NCI-H345 (cell line): ENCODE measurements around the gene LAMA5.

Source experiments
- DNase-seq: peaks from one replicate; lab custom pipeline; 2025; lab: John Stamatoyannopoulos, UW

Gene LAMA5

GRCh38 chr20:62316331-62317166 lies 50.6 kb downstream of the LAMA5 start:
- no peak for DNase-seq

GRCh38 chr20:62315773-62316172 lies 51.3 kb downstream of the LAMA5 start:
- DNase-seq: no peak

GRCh38 chr20:62314711-62315302 lies 52.3 kb downstream of the LAMA5 start:
- DNase-seq: no peak

DNA sequence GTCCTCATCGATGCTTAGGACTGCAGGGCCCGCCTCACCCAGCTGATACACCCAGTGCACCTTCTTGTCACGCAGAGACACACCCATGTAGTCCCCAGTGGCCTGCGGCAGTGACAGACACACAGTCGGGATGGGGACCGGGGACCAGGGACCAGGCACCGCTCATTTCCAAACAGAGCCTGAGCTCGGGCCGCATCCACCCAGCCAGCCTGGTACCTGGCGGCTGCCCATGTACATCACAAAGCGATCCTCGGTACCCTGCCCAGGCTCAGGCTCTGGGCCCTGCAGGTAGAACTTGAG lies 52.8 kb downstream of the LAMA5 start:
- DNase-seq: no peak

DNA sequence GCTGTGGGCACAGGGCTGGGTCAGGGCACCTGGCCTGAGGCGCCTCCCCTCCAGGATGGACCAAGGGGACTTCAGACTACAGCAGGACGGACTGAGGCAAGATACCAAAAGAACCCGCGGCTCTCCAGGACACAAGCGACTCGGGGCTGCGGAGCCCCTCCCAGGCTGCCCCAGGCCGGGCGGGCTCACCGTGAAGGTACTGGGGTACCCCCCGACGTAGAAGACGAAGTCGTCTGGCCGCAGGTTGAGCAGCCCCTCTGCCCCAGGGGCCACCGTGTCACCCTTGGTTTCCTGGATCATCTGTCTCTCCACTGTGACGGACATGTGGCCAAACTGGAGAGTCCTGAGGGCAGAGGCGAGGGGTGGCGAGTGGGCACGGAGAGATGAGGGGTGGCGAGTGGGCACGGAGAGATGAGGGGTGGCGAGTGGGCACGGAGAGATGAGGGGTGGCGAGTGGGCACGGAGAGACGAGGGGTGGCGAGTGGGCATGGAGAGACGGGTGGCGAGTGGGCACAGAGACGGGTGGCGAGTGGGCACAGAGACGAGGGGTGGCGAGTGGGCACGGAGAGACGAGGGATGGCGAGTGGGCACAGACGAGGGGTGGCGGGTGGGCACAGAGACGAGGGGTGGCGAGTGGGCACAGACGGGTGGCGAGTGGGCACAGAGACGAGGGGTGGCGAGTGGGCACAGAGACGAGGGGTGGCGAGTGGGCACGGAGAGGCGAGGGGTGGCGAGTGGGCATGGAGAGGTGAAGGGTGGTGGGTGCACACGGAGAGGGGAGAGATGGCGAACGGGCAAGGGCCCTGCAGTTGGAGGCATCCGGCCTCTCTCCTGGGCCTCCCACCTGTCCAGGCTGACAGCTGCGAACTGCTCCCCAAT lies 53.4 kb downstream of the LAMA5 start:
- DNase-seq: no peak

GRCh38 chr20:62313021-62313420 lies 54.1 kb downstream of the LAMA5 start:
- no peak for DNase-seq

GRCh38 chr20:62312662-62312977 lies 54.5 kb downstream of the LAMA5 start:
- no peak for DNase-seq

DNA sequence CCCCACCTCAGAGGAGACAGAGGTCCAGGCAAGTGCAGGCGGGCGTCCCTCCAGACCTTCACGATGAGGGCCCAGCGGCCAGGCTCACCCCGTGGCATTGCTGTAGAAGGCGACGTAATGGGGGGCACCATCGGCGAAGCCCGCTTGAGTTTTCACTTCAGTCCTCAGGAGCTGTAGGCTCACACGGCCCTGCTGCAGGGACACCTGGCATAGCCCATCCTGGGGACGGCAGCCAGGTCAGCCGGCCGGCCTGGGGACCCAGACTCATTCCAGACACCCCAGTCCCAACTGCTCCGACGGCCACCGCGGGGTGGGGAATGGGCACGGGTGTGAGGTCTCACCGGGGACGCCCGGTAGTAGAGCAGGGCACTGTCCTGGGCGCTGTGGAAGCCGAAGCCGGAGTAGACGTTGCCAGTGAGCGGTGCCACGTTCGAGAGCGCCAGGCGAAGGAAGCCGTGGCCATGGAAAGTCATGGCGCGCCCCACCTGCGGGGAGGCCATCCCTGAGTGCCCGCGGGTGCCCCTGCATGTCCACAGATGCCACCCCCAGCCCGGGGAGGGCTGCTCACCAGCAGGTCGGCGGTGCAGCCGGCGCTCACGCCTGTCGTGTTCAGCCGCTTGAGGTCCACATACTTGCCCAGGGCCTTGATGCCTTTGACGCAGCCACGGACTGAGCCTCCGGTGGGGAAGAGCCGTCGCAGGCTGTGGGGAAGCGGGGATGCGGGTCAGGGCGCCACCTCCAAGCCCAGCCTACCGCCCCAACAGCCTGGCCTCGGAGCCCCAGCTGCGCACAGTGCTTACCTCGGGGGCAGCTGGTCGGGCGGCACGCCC lies 55.1 kb downstream of the LAMA5 start:
- no peak for DNase-seq

- DNase-seq: no peak
Measured at GRCh38 chr20:62311150-62311549, 56.0 kb downstream of the LAMA5 start.

DNA sequence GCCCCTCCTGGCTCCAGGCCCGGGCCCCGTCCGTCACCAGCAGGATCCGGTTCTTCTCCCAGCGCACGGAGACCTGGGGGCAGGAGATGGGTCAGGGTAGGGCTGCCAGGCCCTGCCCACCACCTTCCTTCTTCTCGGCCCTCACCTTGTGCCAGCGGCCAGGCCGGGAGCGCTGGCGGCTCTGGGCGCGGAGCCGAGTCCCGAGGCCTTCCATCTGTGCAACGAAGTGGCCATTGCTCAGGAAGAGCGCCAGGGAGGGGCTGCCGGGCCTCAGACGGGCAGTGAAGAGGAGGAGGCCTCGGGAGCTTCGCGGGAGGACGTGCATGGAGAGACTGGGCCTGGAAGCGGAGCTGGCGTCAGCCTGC lies 56.4 kb downstream of the LAMA5 start:
- DNase-seq: no peak

- no peak for DNase-seq
Measured at GRCh38 chr20:62309947-62310756, 57.0 kb downstream of the LAMA5 start.

DNA sequence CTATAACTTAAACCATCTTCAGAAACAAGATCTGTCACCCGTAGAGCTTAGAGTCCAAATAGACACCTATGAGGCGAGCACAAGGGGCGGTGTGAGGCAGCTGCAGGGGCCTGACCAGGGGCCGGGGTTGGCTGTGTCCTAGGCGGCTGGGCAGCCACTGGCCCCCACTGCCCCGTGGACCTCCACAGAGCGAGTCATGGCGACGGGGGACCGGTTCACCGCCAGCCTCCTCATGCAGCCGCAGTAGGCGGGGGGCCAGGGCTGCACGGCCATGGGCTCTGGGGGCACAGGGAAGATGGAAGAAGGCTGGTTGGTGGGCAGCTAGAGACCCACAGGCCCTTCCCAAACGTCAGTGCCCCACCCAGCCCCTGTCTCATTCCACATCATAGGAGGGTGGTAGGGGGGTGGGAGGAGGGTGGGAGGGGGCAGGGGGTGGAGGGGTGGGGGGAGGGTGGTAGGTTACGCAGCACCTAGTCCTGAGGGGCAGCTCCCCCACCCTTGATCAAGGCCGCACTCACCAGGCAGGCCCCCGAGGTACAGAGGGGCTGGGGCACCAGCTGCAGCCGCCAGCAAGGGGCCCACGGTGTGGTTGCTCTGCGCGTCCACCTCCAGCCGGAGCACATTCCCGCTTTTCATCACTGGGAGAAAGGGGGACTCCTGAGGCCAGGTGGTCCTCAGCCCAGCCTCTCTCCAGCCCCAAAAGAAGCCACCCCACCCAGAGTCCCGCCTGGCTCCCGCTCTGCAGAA lies 57.7 kb downstream of the LAMA5 start:
- DNase-seq: no peak

DNA sequence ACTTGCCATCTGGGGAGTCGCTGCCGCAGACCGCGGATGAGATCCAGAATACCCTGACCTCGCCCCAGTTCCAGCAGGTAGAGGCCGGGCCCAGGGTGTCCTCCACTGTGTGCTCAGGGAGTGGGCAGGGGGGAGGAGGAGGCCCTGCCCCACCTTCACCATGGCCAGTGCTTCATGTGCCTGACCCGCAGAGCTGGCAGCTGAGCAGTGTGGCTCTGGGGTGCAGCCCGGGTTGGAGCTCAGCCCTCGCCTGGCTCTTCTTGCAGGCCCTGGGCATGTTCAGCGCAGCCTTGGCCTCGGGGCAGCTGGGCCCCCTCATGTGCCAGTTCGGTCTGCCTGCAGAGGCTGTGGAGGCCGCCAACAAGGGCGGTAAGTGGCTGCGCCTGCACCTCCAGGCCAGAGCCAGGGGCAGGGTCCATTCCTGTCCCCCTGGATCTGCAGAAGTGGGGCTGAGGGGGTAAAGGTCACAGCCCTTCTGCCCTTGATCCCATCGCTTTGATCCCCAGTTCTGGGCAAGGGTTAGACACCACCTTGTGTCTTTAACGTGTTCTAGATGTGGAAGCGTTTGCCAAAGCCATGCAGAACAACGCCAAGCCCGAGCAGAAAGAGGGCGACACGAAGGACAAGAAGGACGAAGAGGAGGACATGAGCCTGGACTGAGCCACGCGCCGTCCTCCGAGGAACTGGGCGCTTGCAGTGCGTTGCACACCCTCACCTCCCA lies 58.9 kb downstream of the LAMA5 start:
- no peak for DNase-seq

- no peak for DNase-seq
Measured at GRCh38 chr20:62307226-62308101, 59.6 kb downstream of the LAMA5 start.

- no peak for DNase-seq
Measured at GRCh38 chr20:62306414-62307187, 60.5 kb downstream of the LAMA5 start.

- DNase-seq: no peak
Measured at GRCh38 chr20:62305765-62306413, 61.2 kb downstream of the LAMA5 start.

DNA sequence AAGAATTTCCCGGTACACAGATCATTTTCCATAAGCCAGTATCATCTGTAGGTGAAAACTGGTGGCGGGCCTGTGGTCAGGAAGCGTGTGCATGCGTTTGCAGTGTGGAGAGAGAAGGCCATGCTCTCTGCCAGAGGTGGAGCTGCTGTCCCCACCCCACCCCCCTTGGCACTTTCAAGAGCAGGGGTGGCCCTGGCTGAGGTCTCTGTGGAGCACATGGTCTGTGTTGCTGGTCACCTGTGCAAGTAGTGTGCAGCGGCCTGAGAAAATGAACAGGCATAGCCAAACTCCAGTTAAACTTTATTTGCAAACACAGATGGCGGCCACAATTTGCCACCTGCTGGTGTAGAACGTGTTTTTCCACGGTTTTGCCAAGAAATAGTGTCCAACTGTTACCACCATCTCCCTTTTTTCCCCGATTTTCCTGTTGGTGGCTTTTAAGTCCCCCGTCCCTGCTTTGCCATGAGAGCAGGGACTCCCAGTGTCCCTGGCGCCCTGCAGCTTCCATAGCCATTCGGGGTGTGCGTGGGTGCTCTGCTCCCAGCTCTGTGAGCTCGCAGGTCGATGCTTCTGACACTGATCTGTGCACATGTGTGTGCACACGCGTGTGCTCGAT lies 61.9 kb downstream of the LAMA5 start:
- no peak for DNase-seq
